Measurements from ENCODE around the gene LASP1.

Gene LASP1, protein sequence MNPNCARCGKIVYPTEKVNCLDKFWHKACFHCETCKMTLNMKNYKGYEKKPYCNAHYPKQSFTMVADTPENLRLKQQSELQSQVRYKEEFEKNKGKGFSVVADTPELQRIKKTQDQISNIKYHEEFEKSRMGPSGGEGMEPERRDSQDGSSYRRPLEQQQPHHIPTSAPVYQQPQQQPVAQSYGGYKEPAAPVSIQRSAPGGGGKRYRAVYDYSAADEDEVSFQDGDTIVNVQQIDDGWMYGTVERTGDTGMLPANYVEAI

DNA sequence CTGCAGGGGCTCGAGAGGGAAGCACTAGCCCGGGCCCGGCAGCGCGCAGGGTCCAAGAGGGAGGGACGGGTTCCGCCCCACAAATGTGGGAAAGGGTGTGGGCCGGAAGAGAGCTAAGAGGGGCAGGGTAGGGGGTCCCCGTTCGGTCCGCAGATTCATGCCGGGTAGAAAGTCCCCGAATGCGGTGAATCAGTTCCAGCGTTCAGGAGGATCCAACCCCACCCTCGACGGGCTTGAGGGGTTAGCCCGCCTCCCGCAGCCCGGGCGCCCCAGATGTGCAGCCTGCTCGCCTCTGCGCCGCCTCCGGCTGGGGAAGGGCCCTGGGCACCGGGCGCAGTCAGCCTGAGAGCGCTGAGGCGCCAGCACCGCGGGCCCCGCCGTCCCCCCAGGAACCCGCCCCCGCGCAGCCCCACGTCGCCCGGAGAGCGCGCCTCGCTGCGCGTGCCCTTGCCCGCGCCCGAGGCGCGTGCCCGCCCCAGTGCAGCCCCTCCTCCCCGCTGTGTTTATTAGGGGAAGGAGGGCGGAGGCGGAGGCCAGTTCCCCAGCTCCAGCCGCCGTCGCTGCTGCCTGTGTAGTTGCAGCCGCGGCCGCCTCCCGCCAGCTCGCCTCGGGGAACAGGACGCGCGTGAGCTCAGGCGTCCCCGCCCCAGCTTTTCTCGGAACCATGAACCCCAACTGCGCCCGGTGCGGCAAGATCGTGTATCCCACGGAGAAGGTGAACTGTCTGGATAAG, at the start of gene LASP1:
Gene LASP1, plus strand, starts transcription at position 533 of the 733 bp plus-strand sequence. Its CDS starts 132 bp downstream, at position 665.
- no peak for TF ChIP-seq EZH2 (IDR thresholded peaks at IDR 0.05; ENCODE audit: borderline replicate concordance, low read depth, low read length, severe bottlenecking)
- TF ChIP-seq, protein P1, sequence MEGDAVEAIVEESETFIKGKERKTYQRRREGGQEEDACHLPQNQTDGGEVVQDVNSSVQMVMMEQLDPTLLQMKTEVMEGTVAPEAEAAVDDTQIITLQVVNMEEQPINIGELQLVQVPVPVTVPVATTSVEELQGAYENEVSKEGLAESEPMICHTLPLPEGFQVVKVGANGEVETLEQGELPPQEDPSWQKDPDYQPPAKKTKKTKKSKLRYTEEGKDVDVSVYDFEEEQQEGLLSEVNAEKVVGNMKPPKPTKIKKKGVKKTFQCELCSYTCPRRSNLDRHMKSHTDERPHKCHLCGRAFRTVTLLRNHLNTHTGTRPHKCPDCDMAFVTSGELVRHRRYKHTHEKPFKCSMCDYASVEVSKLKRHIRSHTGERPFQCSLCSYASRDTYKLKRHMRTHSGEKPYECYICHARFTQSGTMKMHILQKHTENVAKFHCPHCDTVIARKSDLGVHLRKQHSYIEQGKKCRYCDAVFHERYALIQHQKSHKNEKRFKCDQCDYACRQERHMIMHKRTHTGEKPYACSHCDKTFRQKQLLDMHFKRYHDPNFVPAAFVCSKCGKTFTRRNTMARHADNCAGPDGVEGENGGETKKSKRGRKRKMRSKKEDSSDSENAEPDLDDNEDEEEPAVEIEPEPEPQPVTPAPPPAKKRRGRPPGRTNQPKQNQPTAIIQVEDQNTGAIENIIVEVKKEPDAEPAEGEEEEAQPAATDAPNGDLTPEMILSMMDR (IDR thresholded peaks at IDR 0.05; ENCODE audit: borderline replicate concordance, extremely low read depth, low read length, poor library complexity, severe bottlenecking), result no peak
- Histone ChIP-seq H3K36me3 (ENCODE audit: insufficient read depth, low read length) (peaks cover 13% of the 10 kb centered on the region), H3K27me3 (ENCODE audit: insufficient read depth, low read length, poor library complexity) (no peaks in the 10 kb centered on the region), H3K4me1 (ENCODE audit: insufficient read depth, low read length) (peaks cover 50% of the 10 kb centered on the region), H3K9ac (ENCODE audit: low read depth, low read length) (peak within 1 kb of the TSS; percentile 75), H3K27ac (ENCODE audit: low read length) (peak within 1 kb of the TSS; percentile 90), H3K4me3 (ENCODE audit: low read depth in 1 of 2, low read length in 2 of 2) (peak within 1 kb of the TSS; percentile 45 to 74), H3K9me3 (ENCODE audit: insufficient read depth, low read length, severe bottlenecking) (no peaks in the 10 kb centered on the region), H3K4me2 (ENCODE audit: insufficient read depth, low read length) (peak within 1 kb of the TSS; percentile 83), H2AFZ (ENCODE audit: low read depth, low read length) (peak within 1 kb of the TSS; percentile 80), H3K79me2 (ENCODE audit: insufficient read depth, low read length) (peaks cover 47% of the 10 kb centered on the region), H4K20me1 (ENCODE audit: insufficient read depth, low read length) (peaks cover 34% of the 10 kb centered on the region)
- DNase-seq (peak; percentile 92), ATAC-seq (ENCODE audit: insufficient read depth, low read depth) (peak; percentile 78)

DNA sequence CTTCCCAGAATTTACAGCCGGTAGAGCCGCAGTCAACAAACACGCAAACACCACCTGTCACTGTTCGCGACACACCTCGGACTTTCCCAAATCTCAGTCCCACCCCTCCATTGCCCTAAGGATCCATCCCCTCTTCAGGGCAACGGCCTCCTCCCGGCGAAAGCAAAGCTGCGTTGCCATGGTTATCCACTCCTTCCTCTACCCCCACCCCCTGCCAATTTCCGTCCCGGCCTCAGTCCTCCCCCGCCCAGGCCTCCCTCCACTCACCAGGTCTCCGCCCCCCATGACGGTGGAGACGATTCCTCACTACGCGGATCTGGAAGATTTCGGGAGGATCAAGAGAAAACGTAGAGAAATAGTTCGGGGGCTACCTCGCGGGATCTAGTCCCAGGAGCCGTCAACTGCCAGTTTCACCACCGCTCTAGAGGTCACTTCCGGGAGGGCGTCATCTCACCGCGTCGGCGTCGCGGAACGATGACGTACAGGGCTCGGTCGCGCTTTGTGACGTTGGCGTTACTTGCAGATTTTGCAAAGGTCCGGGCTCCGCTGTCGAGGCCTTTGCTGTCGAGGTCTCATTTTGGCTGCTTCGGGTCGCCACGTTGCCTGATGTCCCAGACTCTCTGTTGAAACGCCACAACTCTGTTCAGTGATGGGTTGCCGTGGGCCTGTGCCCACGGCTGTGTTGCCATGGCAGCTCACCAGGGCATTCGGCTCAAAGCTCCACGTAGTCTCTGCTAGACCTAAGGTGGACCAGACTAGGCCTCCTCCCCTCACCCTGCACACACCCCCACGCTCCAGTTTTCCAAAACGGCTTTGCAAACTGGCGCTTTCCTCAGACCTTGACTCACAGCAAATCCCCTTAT, 44.7 kb upstream of the LASP1 start, which contains the start of gene CWC25:
Gene CWC25, minus strand, starts transcription at position 423 of the 863 bp plus-strand sequence. Its CDS starts 138 bp downstream, at position 285.
- Histone ChIP-seq H3K27ac (ENCODE audit: low read length) (peak within 1 kb of the TSS; percentile 95), H3K4me1 (ENCODE audit: insufficient read depth, low read length) (peaks cover 22% of the 10 kb centered on the region), H3K9me3 (ENCODE audit: insufficient read depth, low read length, severe bottlenecking) (no peaks in the 10 kb centered on the region), H3K4me2 (ENCODE audit: insufficient read depth, low read length) (peak within 1 kb of the TSS; percentile 73), H3K27me3 (ENCODE audit: insufficient read depth, low read length, poor library complexity) (no peaks in the 10 kb centered on the region), H4K20me1 (ENCODE audit: insufficient read depth, low read length) (peaks cover 13% of the 10 kb centered on the region; the same call in 1 of the 2 replicates), H3K9ac (ENCODE audit: low read depth, low read length) (peak within 1 kb of the TSS; percentile 80), H2AFZ (ENCODE audit: low read depth, low read length) (peak within 1 kb of the TSS; percentile 74), H3K79me2 (ENCODE audit: insufficient read depth, low read length) (peaks cover 52% of the 10 kb centered on the region), H3K36me3 (ENCODE audit: insufficient read depth, low read length) (peaks cover 18% of the 10 kb centered on the region), H3K4me3 (ENCODE audit: low read depth in 1 of 2, low read length in 2 of 2) (peak within 1 kb of the TSS; percentile 58 to 88; a peak in 3 of 4 replicates)
- TF ChIP-seq EZH2 (IDR thresholded peaks at IDR 0.05; ENCODE audit: borderline replicate concordance, low read depth, low read length, severe bottlenecking), result no peak
- TF ChIP-seq, protein P1 (IDR thresholded peaks at IDR 0.05; ENCODE audit: borderline replicate concordance, extremely low read depth, low read length, poor library complexity, severe bottlenecking), result no peak
- ATAC-seq (ENCODE audit: insufficient read depth, low read depth) (peak; percentile 78), DNase-seq (peak; percentile 97)

DNA sequence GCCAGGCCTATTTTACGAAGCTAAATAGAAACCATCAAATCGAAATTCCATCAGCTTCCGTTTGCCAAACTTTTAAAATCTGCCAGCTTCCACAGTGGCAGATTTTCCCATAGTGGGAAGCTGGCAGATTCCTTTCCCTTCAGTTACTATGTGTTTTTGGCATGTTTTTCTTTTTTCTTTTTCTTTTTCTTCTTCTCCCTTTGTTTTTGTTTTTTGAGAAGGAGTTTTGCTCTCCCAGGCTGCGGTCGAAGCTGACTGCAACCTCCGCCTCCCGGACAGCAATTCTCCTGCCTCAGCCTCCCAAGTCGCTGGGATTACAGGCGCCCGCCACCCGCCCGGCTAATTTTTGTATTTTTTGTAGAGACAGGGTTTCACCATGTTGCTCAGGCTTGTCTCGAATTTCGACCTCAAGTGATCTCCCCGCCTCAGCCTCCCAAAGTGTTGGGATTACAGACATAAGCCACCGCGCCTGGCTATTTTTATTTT, 44.1 kb upstream of the LASP1 start:
- H3K27me3 ChIP-seq (ENCODE audit: insufficient read depth, low read length, poor library complexity), result no peaks in the 10 kb centered on the region
- peak overlapping the region; percentile 95 for H3K27ac ChIP-seq (ENCODE audit: low read length)
- H3K9me3 ChIP-seq (ENCODE audit: insufficient read depth, low read length, severe bottlenecking), result no peaks in the 10 kb centered on the region
- H3K79me2 ChIP-seq (ENCODE audit: insufficient read depth, low read length), result peaks cover 46% of the 10 kb centered on the region
- DNase-seq (peak; percentile 17), ATAC-seq (ENCODE audit: insufficient read depth, low read depth) (no peak)
- no peak for TF ChIP-seq EZH2 (IDR thresholded peaks at IDR 0.05; ENCODE audit: borderline replicate concordance, low read depth, low read length, severe bottlenecking)
- TF ChIP-seq, protein P1 (IDR thresholded peaks at IDR 0.05; ENCODE audit: borderline replicate concordance, extremely low read depth, low read length, poor library complexity, severe bottlenecking), result no peak
- peak overlapping the region; percentile 80 for H3K9ac ChIP-seq (ENCODE audit: low read depth, low read length)
- peaks cover 11% of the 10 kb centered on the region for H3K36me3 ChIP-seq (ENCODE audit: insufficient read depth, low read length)
- peak overlapping the region; percentile 74 for H2AFZ ChIP-seq (ENCODE audit: low read depth, low read length)
- H3K4me2 ChIP-seq (ENCODE audit: insufficient read depth, low read length), result peak overlapping the region; percentile 73
- peaks cover 13% of the 10 kb centered on the region; the same call in 1 of the 2 replicates for H4K20me1 ChIP-seq (ENCODE audit: insufficient read depth, low read length)
- H3K4me3 ChIP-seq (ENCODE audit: low read depth in 1 of 2, low read length in 2 of 2), result peak overlapping the region; percentile 58 to 88; a peak in 3 of 4 replicates
- peaks cover 22% of the 10 kb centered on the region for H3K4me1 ChIP-seq (ENCODE audit: insufficient read depth, low read length)

Data from DND-41 (cell line).